Measurements from ENCODE around the gene HAS3. TPM values are rescaled to one million over a fixed set of nuclear protein-coding genes. Genes with fewer than 3 reads are reported as not detected.

Gene HAS3
- total RNA-seq, 1 donor from 2014 or later, result 0.82 TPM

DNA sequence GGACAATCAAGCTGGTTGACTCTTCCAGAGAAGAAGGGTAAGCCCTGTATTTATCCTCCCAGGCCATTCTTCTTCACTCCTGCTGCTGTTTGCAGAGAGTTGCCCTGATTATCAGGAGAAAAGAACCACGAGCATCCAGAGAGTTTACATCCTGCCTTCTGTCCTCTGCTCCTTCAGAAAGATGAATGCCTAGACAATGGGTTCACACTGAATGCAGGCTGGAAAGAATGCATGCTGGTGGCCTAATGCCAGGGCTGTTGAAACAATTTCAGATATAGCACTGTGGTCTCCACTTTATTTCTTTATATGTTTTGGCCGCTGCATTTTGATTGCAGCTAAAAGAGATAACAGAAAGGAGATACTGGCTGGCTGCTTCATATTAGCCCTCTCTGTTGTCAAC, 21.2 kb upstream of the HAS3 start:
- ChIA-PET POLR2A (interaction anchor here (0.6 kb wide), 1 partner anchor 296 kb away, joined by 6 read pairs; no protein-coding TSS in a partner anchor), CTCF (no interaction called here)
- no peak for DNase-seq
- Mint-ChIP-seq H3K27me3 (no peaks in the 10 kb centered on the region), H3K36me3 (ENCODE audit: low read depth) (peaks cover 29% of the 10 kb centered on the region), H3K4me3 (no peak overlapping the region), H3K9me3 (no peaks in the 10 kb centered on the region), H3K4me1 (no peaks in the 10 kb centered on the region), H3K27ac (no peak overlapping the region)
- intact Hi-C loops (cut with micrococcal nuclease), result no loop called here
- TF ChIP-seq, protein P1, sequence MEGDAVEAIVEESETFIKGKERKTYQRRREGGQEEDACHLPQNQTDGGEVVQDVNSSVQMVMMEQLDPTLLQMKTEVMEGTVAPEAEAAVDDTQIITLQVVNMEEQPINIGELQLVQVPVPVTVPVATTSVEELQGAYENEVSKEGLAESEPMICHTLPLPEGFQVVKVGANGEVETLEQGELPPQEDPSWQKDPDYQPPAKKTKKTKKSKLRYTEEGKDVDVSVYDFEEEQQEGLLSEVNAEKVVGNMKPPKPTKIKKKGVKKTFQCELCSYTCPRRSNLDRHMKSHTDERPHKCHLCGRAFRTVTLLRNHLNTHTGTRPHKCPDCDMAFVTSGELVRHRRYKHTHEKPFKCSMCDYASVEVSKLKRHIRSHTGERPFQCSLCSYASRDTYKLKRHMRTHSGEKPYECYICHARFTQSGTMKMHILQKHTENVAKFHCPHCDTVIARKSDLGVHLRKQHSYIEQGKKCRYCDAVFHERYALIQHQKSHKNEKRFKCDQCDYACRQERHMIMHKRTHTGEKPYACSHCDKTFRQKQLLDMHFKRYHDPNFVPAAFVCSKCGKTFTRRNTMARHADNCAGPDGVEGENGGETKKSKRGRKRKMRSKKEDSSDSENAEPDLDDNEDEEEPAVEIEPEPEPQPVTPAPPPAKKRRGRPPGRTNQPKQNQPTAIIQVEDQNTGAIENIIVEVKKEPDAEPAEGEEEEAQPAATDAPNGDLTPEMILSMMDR (IDR thresholded peaks at IDR 0.05), result no peak
- no peak for ATAC-seq (ENCODE audit: low read depth)

DNA sequence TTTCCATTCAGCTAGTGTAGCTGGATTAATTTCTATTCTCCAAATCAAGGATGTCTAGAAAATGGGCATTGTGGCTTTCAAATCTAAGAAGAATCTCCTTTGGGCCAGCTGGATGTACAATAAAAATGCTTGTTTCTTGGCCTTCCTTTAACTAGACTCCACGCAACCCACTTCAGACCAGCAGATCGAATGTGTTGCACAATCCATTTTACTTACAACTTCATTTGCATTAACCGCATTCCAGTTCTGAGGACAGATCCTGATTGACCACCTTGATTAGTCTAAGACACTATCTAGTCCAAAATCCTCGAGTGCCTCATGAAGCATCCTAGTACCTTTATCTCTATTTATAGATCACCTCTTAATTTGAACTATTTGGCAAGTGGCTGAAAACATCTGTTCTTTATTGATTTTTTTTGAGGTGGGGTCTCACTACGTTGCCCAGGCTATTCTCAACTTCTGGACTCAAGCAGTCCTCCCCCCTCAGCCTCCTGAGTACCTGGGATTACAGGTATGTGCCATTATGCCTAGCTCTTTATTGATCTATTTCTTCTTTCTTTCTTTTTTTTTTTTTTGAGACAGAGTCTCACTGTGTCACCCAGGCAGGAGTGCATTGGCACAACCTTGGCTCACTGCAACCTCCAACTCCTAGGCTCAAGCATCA, 20.3 kb upstream of the HAS3 start:
- POLR2A ChIA-PET, result interaction anchor here (0.6 kb wide), 1 partner anchor 29 kb away, joined by 3 read pairs; no protein-coding TSS in a partner anchor
- intact Hi-C loops (cut with micrococcal nuclease), result no loop called here
- no peak overlapping the region for H3K27ac Mint-ChIP-seq

DNA sequence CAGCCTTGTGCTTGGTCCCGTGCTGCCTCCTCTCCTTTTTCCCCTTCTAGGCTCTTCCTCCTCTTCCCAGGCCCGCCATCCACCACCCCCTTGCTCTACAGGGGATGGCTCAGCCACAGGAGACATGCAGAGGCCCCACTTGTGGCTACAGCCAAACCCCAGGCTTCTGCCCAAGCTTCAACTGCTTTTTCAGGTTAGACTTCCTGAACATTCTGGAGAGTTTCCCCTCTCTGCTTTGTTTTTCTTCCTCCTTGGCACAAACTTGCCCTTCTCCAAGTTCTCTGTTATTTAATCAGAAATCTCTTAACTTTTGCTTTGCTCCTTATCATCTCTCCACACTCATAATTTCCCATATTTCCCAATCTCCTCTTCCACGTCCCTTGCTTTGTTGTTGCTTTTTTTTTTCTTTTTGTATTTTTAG, 18.3 kb upstream of the HAS3 start:
- H3K27me3 Mint-ChIP-seq, result no peaks in the 10 kb centered on the region
- POLR2A ChIA-PET, result no interaction called here
- CTCF ChIA-PET, result no interaction called here

More for the DNA sequence above, 20.3 kb upstream of the HAS3 start:
- H3K4me3 Mint-ChIP-seq, result no peak overlapping the region
- CTCF ChIA-PET, result no interaction called here
- TF ChIP-seq, protein P1 (IDR thresholded peaks at IDR 0.05), result no peak
- DNase-seq (no peak), ATAC-seq (ENCODE audit: low read depth) (no peak)
- H3K4me1 Mint-ChIP-seq, result no peaks in the 10 kb centered on the region
- peaks cover 29% of the 10 kb centered on the region for H3K36me3 Mint-ChIP-seq (ENCODE audit: low read depth)
- H3K27me3 Mint-ChIP-seq, result no peaks in the 10 kb centered on the region
- no peaks in the 10 kb centered on the region for H3K9me3 Mint-ChIP-seq

DNA sequence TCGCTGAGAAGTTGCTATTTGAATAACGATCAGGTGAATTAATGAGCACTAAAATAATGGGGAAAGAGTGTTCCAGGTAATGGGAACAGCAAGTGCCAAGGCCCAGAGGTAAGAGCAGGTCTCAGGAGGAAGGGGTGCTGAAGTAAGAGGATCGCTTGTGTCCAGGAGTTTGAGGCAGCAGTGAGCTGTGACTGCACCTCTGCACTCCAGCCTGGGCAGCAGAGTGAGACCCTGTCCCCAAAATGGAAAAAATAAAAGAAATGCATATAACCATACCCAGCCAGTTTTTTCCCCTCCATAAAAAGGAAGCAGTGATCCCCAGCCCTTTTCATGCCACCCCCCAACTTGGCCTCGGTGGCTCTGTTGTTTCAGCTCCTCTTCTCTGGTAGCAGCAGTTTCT, 16.8 kb upstream of the HAS3 start:
- Mint-ChIP-seq H3K27me3 (no peaks in the 10 kb centered on the region), H3K4me1 (no peaks in the 10 kb centered on the region), H3K36me3 (ENCODE audit: low read depth) (peaks cover 19% of the 10 kb centered on the region), H3K27ac (no peak overlapping the region), H3K4me3 (no peak overlapping the region), H3K9me3 (no peaks in the 10 kb centered on the region)
- ChIA-PET POLR2A (no interaction called here), CTCF (no interaction called here)
- DNase-seq (no peak), ATAC-seq (ENCODE audit: low read depth) (no peak)
- TF ChIP-seq, protein P1 (IDR thresholded peaks at IDR 0.05), result no peak
- intact Hi-C loops (cut with micrococcal nuclease), result no loop called here

More for the DNA sequence above, 18.3 kb upstream of the HAS3 start:
- Mint-ChIP-seq H3K27ac (no peak overlapping the region), H3K36me3 (ENCODE audit: low read depth) (peaks cover 29% of the 10 kb centered on the region), H3K9me3 (no peaks in the 10 kb centered on the region), H3K4me1 (no peaks in the 10 kb centered on the region), H3K4me3 (no peak overlapping the region)
- DNase-seq (no peak), ATAC-seq (ENCODE audit: low read depth) (no peak)
- intact Hi-C loops (cut with micrococcal nuclease), result no loop called here
- TF ChIP-seq, protein P1 (IDR thresholded peaks at IDR 0.05), result no peak

DNA sequence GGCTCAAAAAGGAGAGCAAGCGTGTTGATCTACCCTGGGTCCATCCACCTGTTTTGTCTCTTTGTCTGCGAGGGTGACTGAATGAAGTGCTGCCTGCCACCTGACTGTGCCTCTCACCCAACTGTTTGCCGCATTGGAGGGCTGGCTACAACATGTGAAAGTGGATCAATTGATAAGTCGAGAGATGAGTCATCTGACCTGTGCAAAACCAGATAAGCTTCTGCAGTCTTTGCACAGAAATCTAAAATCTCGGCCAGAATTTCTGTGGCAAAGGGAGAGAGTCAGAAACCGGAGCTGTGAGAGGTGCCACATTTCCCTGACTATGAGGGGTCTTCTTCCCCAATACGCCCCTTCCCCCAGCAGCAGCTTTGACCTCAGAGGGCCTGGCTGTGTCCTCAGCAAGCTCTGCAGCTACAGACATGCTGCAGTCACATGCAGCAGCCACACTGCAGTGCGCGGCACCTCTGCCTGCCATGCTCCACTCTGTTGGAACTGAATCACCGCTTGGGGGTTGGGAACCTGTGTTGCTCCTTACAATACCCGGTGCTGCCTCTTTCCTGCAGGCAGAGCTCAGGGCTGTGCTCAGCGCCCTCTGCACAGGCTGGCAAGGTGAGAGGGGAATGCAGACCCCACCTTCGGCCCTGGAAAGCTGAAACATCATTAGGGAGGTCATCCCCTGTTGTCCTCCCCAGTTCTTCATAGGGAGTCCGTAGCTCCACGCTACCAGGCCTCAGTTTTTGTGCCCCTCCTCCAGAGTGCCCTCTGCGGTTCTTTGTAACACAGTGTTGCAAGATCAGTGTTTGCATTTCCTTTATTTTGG, 16.2 kb upstream of the HAS3 start:
- CTCF ChIA-PET, result no interaction called here
- ATAC-seq (ENCODE audit: low read depth), result no peak
- Mint-ChIP-seq H3K4me3 (no peak overlapping the region), H3K27me3 (no peaks in the 10 kb centered on the region), H3K4me1 (no peaks in the 10 kb centered on the region), H3K27ac (no peak overlapping the region), H3K9me3 (no peaks in the 10 kb centered on the region), H3K36me3 (ENCODE audit: low read depth) (peaks cover 13% of the 10 kb centered on the region)
- no peak for DNase-seq
- intact Hi-C loops (cut with micrococcal nuclease), result no loop called here
- POLR2A ChIA-PET, result no interaction called here
- TF ChIP-seq, protein P1 (IDR thresholded peaks at IDR 0.05), result no peak

Measured in activated B cell treated with CpG ODN at 0.5 μM for 24 hours (primary cell).